Measurements from ENCODE around the gene COX7A2. TPM values are rescaled to one million over a fixed set of nuclear protein-coding genes. Genes with fewer than 3 reads are reported as not detected.

The COX7A2 gene
- total and polyA plus RNA-seq, 10 of the 15 experiments (the other 5 are each of a cell fraction or from before 2014, with no cell fraction given) = 199 to 1,834 (median 576) TPM

DNA sequence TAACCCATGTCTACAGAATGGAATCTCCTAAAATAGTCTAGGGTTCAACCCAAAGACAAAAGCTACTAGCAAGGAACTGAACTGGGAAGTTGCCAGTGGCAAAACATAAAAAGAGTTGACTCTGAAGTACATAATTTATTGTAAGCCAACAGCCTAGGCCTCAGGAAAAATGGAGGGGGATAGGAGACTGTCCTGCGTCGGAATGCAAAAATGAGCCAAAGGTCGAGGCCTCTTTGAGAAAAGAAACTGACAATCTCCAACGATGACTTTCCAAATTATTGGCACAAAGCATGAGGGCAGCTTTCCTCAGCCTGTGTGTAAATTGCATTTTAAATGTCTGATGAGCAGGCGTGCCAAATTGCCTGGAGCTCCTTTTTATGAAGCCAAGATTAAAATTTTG is 39.9 kb downstream of the COX7A2 start:
- no peak for TF ChIP-seq STAT3 (IDR thresholded peaks at IDR 0.05; ENCODE audit: low read depth, low read length)
- no peak for TF ChIP-seq CUX1 (IDR thresholded peaks at IDR 0.05; ENCODE audit: insufficient replicate concordance, low read depth, low read length)
- no peak for TF ChIP-seq NFIC (IDR thresholded peaks at IDR 0.05; ENCODE audit: low read depth, low read length)
- no peak for TF ChIP-seq NR2F1 (conservative IDR thresholded peaks at IDR 0.05)
- no peak for TF ChIP-seq ESRRA (IDR thresholded peaks at IDR 0.05; ENCODE audit: low read length)
- no peak for TF ChIP-seq TAF1 (IDR thresholded peaks at IDR 0.05; ENCODE audit: borderline replicate concordance, low read depth, low read length)
- TF ChIP-seq NRF1 (conservative IDR thresholded peaks at IDR 0.05; ENCODE audit: low read depth, low read length) = no peak
- no peak for TF ChIP-seq GABPA (IDR thresholded peaks at IDR 0.05; ENCODE audit: low read depth)
- no peak for TF ChIP-seq TARDBP (IDR thresholded peaks at IDR 0.05; ENCODE audit: borderline replicate concordance)
- no peak for TF ChIP-seq ZNF207 (IDR thresholded peaks at IDR 0.05; ENCODE audit: borderline replicate concordance)
- TF ChIP-seq ZBTB33 (IDR thresholded peaks at IDR 0.05) = no peak
- no peak for TF ChIP-seq RELB (IDR thresholded peaks at IDR 0.05; ENCODE audit: low read depth)
- no peak for TF ChIP-seq NR2C1 (IDR thresholded peaks at IDR 0.05)
- no peak for TF ChIP-seq PAX5 (IDR thresholded peaks at IDR 0.05; ENCODE audit: borderline replicate concordance, low read depth, low read length)
- Histone ChIP-seq H3K4me3 (no peak overlapping the region), H3K4me2 (ENCODE audit: control insufficient read depth, insufficient read depth) (no peak overlapping the region), H2AFZ (ENCODE audit: control insufficient read depth, low read depth, low read length) (no peak overlapping the region), H3K9me3 (replicated peaks; ENCODE audit: control insufficient read depth, insufficient read depth, low read length) (no peaks in the 10 kb centered on the region), H3K4me1 (ENCODE audit: control insufficient read depth, insufficient read depth, low read length) (no peaks in the 10 kb centered on the region), H3K36me3 (ENCODE audit: control insufficient read depth in 2 of 2, insufficient read depth in 2 of 2, low read length in 1 of 2) (no peaks in the 10 kb centered on the region), H3K27ac (ENCODE audit: control insufficient read depth, insufficient read depth) (no peak overlapping the region), H3K27me3 (replicated peaks in 1 of 2; ENCODE audit: control insufficient read depth in 2 of 2, insufficient read depth in 2 of 2, low read length in 1 of 2) (peaks cover 33 to 38% of the 10 kb centered on the region in 2 experiments), H3K9ac (ENCODE audit: control insufficient read depth, insufficient read depth, low read length) (no peak overlapping the region), H4K20me1 (ENCODE audit: control insufficient read depth, insufficient read depth) (no peaks in the 10 kb centered on the region; the same call in 1 of the 2 replicates), H3K79me2 (ENCODE audit: control insufficient read depth, insufficient read depth, low read length) (no peaks in the 10 kb centered on the region)
- DNase-seq (ENCODE audit: low read depth, low spot score) (no peak), ATAC-seq (no peak), FAIRE-seq (no peak)
- ChIA-PET SMC1A (ENCODE audit: uncharacterized antibody, unreplicated experiment) (interaction anchor here (0.8 to 4.7 kb wide), 5 partner anchors 616 to 1113 kb away, joined by 3 to 60 read pairs (median 4); no protein-coding TSS in a partner anchor), RAD21 (ENCODE audit: unreplicated experiment) (interaction anchor here (0.9 to 4.4 kb wide), 9 partner anchors 627 to 1116 kb away, joined by 3 to 64 read pairs (median 3); no protein-coding TSS in a partner anchor), POLR2A (no interaction called here), CTCF (interaction anchor here (0.7 to 5.5 kb wide), 28 partner anchors 10 to 1470 kb away, joined by 3 to 69 read pairs (median 4); no protein-coding TSS in a partner anchor)
- in situ Hi-C loops (cut with MboI) (loop anchor here (5.0 to 10.0 kb wide), 2 partner anchors 789 to 1111 kb away; no protein-coding TSS in a partner anchor), intact Hi-C loops (cut with micrococcal nuclease; ENCODE audit: unreplicated experiment) (loop anchor here (1.0 to 10.0 kb wide), 6 partner anchors 269 to 1111 kb away; no protein-coding TSS in a partner anchor)
- no TSS peak for BruUV-seq (replicated peaks)
- WGBS (ENCODE audit: insufficient coverage, insufficient replicate concordance, low lambda C conversion rate, missing lambda C conversion rate) = 24% methylated on average over 5 of the region's 5 CpGs

Measured in GM12878 (cell line).